PC-3 (cell line): ENCODE results near the gene FAM222A.

Source experiments
- EZH2 ChIP-seq: fragments of 300-600 bp; sonication (generic); IDR thresholded peaks from one replicate; pipeline ENCODE4 v1.6.1; 2017; ENCODE audit warnings: antibody characterized with exemption, mild to moderate bottlenecking, low read length; ENCODE audit not compliant: unreplicated experiment
- TF ChIP-seq, protein P1 (sequence below): fragments of 300-600 bp; sonication (generic); conservative IDR thresholded peaks from 2 replicates; pipeline ENCODE4 v1.5.1; 2017; ENCODE audit warnings: antibody characterized with exemption, low read depth, mild to moderate bottlenecking, low read length

DNA sequence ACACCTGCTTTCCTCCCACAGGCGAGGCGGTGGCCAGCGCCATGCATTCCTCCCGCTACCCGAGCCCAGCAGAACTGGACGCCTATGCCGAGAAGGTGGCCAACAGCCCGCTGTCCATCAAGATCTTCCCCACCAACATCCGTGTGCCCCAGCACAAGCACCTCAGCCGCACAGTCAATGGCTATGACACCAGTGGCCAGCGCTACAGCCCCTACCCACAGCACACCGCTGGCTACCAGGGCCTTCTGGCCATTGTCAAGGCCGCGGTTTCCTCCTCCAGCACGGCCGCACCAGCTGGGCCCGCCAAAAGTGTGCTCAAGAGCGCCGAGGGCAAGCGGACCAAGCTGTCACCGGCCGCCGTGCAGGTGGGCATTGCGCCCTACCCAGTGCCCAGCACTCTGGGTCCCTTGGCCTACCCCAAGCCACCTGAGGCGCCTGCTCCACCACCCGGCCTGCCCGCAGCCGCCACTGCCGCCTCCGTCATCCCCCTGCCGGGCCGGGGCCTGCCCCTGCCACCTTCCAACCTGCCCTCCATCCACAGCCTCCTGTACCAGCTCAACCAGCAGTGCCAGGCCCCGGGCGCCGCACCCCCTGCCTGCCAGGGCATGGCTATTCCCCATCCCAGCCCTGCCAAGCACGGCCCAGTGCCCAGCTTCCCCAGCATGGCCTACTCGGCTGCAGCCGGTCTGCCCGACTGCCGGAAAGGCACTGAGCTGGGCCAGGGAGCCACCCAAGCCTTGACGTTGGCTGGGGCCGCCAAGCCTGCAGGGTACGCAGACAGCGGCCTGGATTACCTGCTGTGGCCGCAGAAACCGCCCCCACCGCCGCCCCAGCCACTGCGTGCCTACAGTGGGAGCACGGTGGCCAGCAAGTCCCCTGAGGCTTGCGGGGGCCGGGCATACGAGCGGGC, 54.6 kb downstream of the FAM222A start:
- TF ChIP-seq, protein P1, sequence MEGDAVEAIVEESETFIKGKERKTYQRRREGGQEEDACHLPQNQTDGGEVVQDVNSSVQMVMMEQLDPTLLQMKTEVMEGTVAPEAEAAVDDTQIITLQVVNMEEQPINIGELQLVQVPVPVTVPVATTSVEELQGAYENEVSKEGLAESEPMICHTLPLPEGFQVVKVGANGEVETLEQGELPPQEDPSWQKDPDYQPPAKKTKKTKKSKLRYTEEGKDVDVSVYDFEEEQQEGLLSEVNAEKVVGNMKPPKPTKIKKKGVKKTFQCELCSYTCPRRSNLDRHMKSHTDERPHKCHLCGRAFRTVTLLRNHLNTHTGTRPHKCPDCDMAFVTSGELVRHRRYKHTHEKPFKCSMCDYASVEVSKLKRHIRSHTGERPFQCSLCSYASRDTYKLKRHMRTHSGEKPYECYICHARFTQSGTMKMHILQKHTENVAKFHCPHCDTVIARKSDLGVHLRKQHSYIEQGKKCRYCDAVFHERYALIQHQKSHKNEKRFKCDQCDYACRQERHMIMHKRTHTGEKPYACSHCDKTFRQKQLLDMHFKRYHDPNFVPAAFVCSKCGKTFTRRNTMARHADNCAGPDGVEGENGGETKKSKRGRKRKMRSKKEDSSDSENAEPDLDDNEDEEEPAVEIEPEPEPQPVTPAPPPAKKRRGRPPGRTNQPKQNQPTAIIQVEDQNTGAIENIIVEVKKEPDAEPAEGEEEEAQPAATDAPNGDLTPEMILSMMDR, result no peak
- no peak for TF ChIP-seq EZH2
